Activated naive CD8-positive, alpha-beta T cell (primary cell): ENCODE measurements around the gene C6orf47.
"Not testable (repeated sequence)": the region's sequence is repeated elsewhere in the genome, so short reads cannot be mapped to it uniquely, and the experiment has no call there.

Experiments used
- H3K27ac Mint-ChIP-seq: one replicate; pipeline ENCODE4 v1.8.0; 2021; ENCODE audit warnings: mixed read lengths
- H3K27me3 Mint-ChIP-seq: one replicate; pipeline ENCODE4 v1.8.0; 2021; ENCODE audit warnings: mixed read lengths
- H3K36me3 Mint-ChIP-seq: one replicate; pipeline ENCODE4 v1.8.0; 2021; ENCODE audit warnings: mixed read lengths
- H3K4me1 Mint-ChIP-seq: one replicate; pipeline ENCODE4 v1.8.0; 2021; ENCODE audit warnings: low read depth, mixed read lengths
- H3K4me3 Mint-ChIP-seq: one replicate; pipeline ENCODE4 v1.8.0; 2021; ENCODE audit warnings: mild to moderate bottlenecking, mixed read lengths
- H3K9me3 Mint-ChIP-seq: one replicate; pipeline ENCODE4 v1.8.0; 2021; ENCODE audit warnings: low read depth, mixed read lengths

Gene C6orf47, protein sequence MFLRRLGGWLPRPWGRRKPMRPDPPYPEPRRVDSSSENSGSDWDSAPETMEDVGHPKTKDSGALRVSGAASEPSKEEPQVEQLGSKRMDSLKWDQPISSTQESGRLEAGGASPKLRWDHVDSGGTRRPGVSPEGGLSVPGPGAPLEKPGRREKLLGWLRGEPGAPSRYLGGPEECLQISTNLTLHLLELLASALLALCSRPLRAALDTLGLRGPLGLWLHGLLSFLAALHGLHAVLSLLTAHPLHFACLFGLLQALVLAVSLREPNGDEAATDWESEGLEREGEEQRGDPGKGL

GRCh38 chr6:31660381-31661261 is at the start of gene C6orf47:
Gene C6orf47, minus strand, starts transcription at chr6:31660778. Its CDS starts 831 bp downstream, at chr6:31659947.
- Mint-ChIP-seq H3K36me3 (peaks cover 17% of the 10 kb centered on the region), H3K27me3 (no peaks in the 10 kb centered on the region), H3K27ac (peak within 1 kb of the TSS; percentile 93), H3K4me3 (peak within 1 kb of the TSS; percentile 94), H3K9me3 (no peaks in the 10 kb centered on the region), H3K4me1 (peaks cover 71% of the 10 kb centered on the region)

GRCh38 chr6:31709157-31709556 is 48.6 kb upstream of the C6orf47 start:
- H3K9me3 Mint-ChIP-seq, H3K27me3 Mint-ChIP-seq, H3K27ac Mint-ChIP-seq, H3K36me3 Mint-ChIP-seq, H3K4me3 Mint-ChIP-seq: not testable (repeated sequence)
- H3K4me1 Mint-ChIP-seq, result peaks cover 14% of the 10 kb centered on the region

DNA sequence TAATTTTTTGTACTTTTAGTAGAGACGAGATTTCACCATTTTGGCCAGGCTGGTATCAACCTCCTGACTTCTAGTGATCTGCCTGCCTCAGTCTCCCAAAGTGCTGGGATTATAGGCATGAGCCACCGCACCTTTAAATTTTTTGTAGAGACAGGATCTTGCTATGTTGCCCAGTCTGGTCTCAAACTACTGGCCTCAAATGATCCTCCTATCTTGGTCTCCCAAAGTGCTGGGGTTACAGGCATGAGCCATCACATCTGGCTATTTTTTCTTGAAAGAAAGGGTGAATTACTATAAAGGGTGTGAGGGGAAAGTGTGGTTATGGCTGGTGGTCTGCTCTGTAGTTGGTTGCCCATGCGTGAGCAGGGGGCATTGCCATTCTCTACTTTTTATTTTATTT is 47.6 kb upstream of the C6orf47 start:
- Mint-ChIP-seq H3K27me3 (no peaks in the 10 kb centered on the region), H3K27ac (no peak overlapping the region), H3K36me3 (peaks cover 2% of the 10 kb centered on the region), H3K4me1 (peaks cover 14% of the 10 kb centered on the region), H3K4me3 (no peak overlapping the region), H3K9me3 (no peaks in the 10 kb centered on the region)

- H3K27ac Mint-ChIP-seq, result no peak overlapping the region
- H3K36me3 Mint-ChIP-seq, result peaks cover 2% of the 10 kb centered on the region
These were observed 47.1 kb upstream of the C6orf47 start for GRCh38 chr6:31707701-31708100.

DNA sequence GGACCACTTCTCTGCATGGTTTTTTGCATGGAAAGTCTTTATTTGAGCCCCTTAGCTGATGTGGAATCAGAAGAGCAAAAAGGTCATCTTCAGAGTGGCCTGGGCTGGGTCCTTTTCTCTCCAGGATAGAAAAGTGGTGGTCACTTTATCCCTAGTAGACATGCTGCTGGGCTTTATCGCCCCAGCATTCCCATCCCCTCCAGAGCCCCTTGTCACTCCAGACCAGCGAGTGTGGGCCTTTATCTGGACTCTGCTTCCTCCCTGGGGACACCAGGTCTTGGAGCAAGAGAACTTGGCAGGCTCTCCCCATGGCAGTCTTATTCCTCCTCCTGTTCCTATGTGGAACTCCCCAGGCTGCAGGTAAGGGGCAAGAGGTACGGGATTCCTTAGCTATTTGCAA is 46.0 kb upstream of the C6orf47 start, which contains the start of gene LY6G6F:
TSS of gene LY6G6F (plus strand) at position 268 of the 400 bp plus-strand sequence. CDS start at position 309, 41 bp downstream.
- Mint-ChIP-seq H3K4me3 (no peak within 1 kb of the TSS), H3K4me1 (peaks cover 24% of the 10 kb centered on the region), H3K27me3 (no peaks in the 10 kb centered on the region), H3K27ac (no peak within 1 kb of the TSS), H3K36me3 (peaks cover 2% of the 10 kb centered on the region), H3K9me3 (no peaks in the 10 kb centered on the region)

More at GRCh38 chr6:31707701-31708100, 47.1 kb upstream of the C6orf47 start:
- Mint-ChIP-seq H3K4me3 (no peak overlapping the region), H3K9me3 (no peaks in the 10 kb centered on the region), H3K27me3 (no peaks in the 10 kb centered on the region), H3K4me1 (peaks cover 14% of the 10 kb centered on the region)

GRCh38 chr6:31705931-31706330 is 45.4 kb upstream of the C6orf47 start:
- H3K9me3 Mint-ChIP-seq, result no peaks in the 10 kb centered on the region
- H3K27me3 Mint-ChIP-seq, result no peaks in the 10 kb centered on the region
- peaks cover 2% of the 10 kb centered on the region for H3K36me3 Mint-ChIP-seq
- H3K4me1 Mint-ChIP-seq, result peaks cover 25% of the 10 kb centered on the region
- H3K4me3 Mint-ChIP-seq, result no peak overlapping the region
- H3K27ac Mint-ChIP-seq, result no peak overlapping the region

GRCh38 chr6:31702819-31703716 is 42.5 kb upstream of the C6orf47 start, which contains the start of gene ABHD16A:
Gene ABHD16A, minus strand, starts transcription at chr6:31703324. Its CDS starts 43 bp downstream, at chr6:31703281.
- peak within 1 kb of the TSS; percentile 100 for H3K4me3 Mint-ChIP-seq
- peaks cover 2% of the 10 kb centered on the region for H3K36me3 Mint-ChIP-seq
- H3K27ac Mint-ChIP-seq, result peak within 1 kb of the TSS; percentile 98
- peaks cover 29% of the 10 kb centered on the region for H3K4me1 Mint-ChIP-seq
- H3K27me3 Mint-ChIP-seq, result no peaks in the 10 kb centered on the region
- H3K9me3 Mint-ChIP-seq, result no peaks in the 10 kb centered on the region

DNA sequence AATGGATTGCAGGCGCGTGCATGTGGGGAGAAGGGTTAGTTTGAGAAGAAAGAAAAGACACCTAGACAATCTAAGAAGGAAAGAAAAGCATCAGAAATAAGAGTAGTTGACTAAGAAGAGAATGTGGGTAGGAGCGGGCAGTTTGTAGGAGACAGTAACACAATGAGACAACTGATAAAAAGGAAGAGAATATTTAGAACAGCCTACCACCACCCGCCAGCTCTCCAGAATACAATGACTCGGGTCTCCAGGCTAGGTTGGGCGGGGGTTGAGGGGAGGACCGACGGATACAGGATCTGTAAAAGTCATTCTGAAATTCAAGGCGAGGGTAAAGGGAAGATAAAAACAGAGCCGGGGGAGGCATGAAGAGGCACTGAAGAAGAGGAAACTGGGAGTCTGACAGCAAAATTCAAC is 41.8 kb upstream of the C6orf47 start:
- H3K9me3 Mint-ChIP-seq, result no peaks in the 10 kb centered on the region
- peaks cover 4% of the 10 kb centered on the region for H3K36me3 Mint-ChIP-seq
- peaks cover 35% of the 10 kb centered on the region for H3K4me1 Mint-ChIP-seq
- no peaks in the 10 kb centered on the region for H3K27me3 Mint-ChIP-seq
- H3K27ac Mint-ChIP-seq, result peak overlapping the region; percentile 98
- peak overlapping the region; percentile 100 for H3K4me3 Mint-ChIP-seq

DNA sequence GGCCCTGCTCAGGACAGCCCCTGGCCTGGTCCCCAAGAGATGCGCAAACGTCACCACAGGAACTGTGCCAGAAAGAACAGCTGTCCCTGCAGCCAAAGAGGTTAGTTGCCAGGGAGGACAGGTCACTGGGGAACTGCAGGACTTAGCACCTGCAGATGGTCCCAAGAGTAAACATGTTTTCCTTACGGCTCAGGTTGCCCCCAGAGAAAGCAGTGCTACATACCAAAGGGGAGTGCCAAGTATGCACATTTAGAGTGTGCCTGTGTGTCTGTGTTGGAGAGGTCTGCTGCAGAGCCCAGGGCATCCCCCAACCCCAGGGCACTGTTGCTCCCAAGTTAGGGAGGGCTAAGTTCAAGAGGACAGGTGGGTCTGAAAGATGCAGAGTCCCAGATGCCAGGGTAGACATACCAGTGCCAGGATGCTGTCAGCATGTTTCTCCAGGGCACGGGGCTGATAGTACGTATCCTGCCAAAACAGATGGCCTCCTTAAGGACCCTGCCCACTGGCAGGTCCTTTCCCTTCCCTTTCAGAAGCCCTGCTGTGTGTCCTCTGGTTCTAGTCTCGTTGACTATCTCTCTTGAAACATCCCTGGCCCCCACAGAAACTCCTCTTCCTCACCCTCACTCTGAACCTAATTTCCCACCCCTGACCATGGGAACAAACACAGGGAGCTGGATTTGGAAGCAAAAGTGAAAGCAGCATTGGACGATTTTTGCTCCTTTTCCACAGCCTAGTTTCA is 41.3 kb upstream of the C6orf47 start:
- Mint-ChIP-seq H3K36me3 (peaks cover 4% of the 10 kb centered on the region), H3K4me3 (peak overlapping the region; percentile 100), H3K4me1 (peaks cover 38% of the 10 kb centered on the region), H3K9me3 (no peaks in the 10 kb centered on the region), H3K27ac (peak overlapping the region; percentile 98), H3K27me3 (no peaks in the 10 kb centered on the region)

GRCh38 chr6:31700740-31701401 is 40.3 kb upstream of the C6orf47 start:
- H3K4me3 Mint-ChIP-seq, result peak overlapping the region; percentile 100
- H3K4me1 Mint-ChIP-seq, result peaks cover 38% of the 10 kb centered on the region
- H3K27me3 Mint-ChIP-seq, result no peaks in the 10 kb centered on the region
- H3K27ac Mint-ChIP-seq, result peak overlapping the region; percentile 46
- no peaks in the 10 kb centered on the region for H3K9me3 Mint-ChIP-seq
- H3K36me3 Mint-ChIP-seq, result peaks cover 4% of the 10 kb centered on the region

DNA sequence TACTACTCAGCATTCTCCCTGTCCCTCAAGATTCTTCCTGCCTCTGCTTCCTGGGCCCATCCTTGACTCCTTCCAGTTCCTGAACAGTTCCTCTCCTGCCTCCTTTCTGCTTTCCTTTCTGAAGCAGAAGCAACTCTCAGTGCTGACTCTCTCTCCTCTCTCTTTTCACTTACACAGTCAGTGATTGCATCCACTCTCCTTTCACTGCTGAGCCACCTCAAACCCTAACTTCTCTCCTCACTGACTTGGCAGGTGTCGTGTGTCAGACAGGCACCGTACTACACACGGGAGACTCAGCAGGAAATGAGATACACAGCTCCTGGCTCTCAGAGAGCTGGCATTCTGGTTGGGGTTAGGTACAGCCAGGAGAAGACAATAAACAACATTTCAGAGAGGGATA is 37.0 kb upstream of the C6orf47 start:
- Mint-ChIP-seq H3K27me3 (no peaks in the 10 kb centered on the region), H3K36me3 (peaks cover 2% of the 10 kb centered on the region), H3K4me3 (no peak overlapping the region), H3K27ac (peak overlapping the region; percentile 17), H3K9me3 (no peaks in the 10 kb centered on the region), H3K4me1 (peaks cover 33% of the 10 kb centered on the region)

DNA sequence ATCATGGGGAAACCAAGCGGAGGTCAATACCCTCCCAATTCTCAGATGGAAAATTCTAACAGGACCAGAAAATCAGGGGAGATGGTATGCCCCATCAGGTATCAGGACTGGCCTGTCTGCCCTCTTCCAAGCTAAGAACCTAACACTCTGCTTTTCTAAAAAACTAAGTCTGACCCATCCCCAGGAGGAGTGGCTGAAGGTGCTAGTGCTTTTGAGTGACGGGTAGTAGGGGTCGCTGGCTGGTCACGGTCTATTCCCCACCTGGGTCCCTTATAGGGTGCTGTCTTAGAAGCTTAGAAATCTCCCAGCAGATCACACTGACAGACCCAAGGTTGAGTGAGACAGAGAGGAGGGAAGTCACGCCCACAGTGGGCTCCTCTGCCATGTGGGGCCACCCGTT is 33.0 kb upstream of the C6orf47 start:
- Mint-ChIP-seq H3K4me1 (peaks cover 10% of the 10 kb centered on the region), H3K36me3 (peaks cover 2% of the 10 kb centered on the region), H3K27ac (no peak overlapping the region)

GRCh38 chr6:31692886-31693285 is 32.3 kb upstream of the C6orf47 start:
- no peak overlapping the region for H3K4me3 Mint-ChIP-seq
- H3K4me1 Mint-ChIP-seq, result peaks cover 7% of the 10 kb centered on the region
- H3K36me3 Mint-ChIP-seq, result no peaks in the 10 kb centered on the region
- no peaks in the 10 kb centered on the region for H3K9me3 Mint-ChIP-seq
- H3K27me3 Mint-ChIP-seq, result no peaks in the 10 kb centered on the region
- no peak overlapping the region for H3K27ac Mint-ChIP-seq

More for the DNA sequence above, 33.0 kb upstream of the C6orf47 start:
- no peak overlapping the region for H3K4me3 Mint-ChIP-seq
- no peaks in the 10 kb centered on the region for H3K9me3 Mint-ChIP-seq
- no peaks in the 10 kb centered on the region for H3K27me3 Mint-ChIP-seq
